Activated CD4-positive, alpha-beta memory T cell treated with anti-CD3 and anti-CD28 coated beads for 36 hours (primary cell): ENCODE results near the gene MAML2. TPM values are rescaled to one million over a fixed set of nuclear protein-coding genes. Genes with fewer than 3 reads are reported as not detected.

Experiments used
- CTCF ChIA-PET: fragments of 350-600 bp; sonication (Branson Sonifier 250); formaldehyde crosslinking; loops from one replicate; lab custom pipeline; 2021; ENCODE audit warnings: antibody characterized with exemption, inconsistent platforms; lab: Charles Lee
- POLR2A ChIA-PET: fragments of 350-600 bp; sonication (Branson Sonifier 250); formaldehyde crosslinking; loops from one replicate; lab custom pipeline; 2021; ENCODE audit warnings: antibody characterized with exemption; lab: Charles Lee
- DNase-seq: peaks from one replicate; pipeline ENCODE4 v3.0.0-alpha.2; 2020
- H3K27ac Mint-ChIP-seq: one replicate; pipeline ENCODE4 v1.8.0; 2021; ENCODE audit warnings: mixed read lengths
- H3K27me3 Mint-ChIP-seq: one replicate; pipeline ENCODE4 v1.8.0; 2021; ENCODE audit warnings: mixed read lengths
- H3K36me3 Mint-ChIP-seq: one replicate; pipeline ENCODE4 v1.8.0; 2021; ENCODE audit warnings: mixed read lengths
- H3K4me1 Mint-ChIP-seq: one replicate; pipeline ENCODE4 v1.8.0; 2021; ENCODE audit warnings: low read depth, mixed read lengths
- H3K4me3 Mint-ChIP-seq: one replicate; pipeline ENCODE4 v1.8.0; 2021; ENCODE audit warnings: mild to moderate bottlenecking, mixed read lengths
- H3K9me3 Mint-ChIP-seq: one replicate; pipeline ENCODE4 v1.8.0; 2021; ENCODE audit warnings: mixed read lengths
- intact Hi-C: fragments of 100-400 bp; cut with micrococcal nuclease; formaldehyde crosslinking; loops from one replicate; pipeline ENCODE4 v1.15.1; 2023
- total RNA-seq, 2 experiments: library from RNA; stranded (reverse); gene quantifications; one replicate each; pipeline ENCODE4 v1.2.3, GENCODE V29; 2021

Gene MAML2
- total RNA-seq, 2 experiments from 2014 or later = 24.2 TPM

DNA sequence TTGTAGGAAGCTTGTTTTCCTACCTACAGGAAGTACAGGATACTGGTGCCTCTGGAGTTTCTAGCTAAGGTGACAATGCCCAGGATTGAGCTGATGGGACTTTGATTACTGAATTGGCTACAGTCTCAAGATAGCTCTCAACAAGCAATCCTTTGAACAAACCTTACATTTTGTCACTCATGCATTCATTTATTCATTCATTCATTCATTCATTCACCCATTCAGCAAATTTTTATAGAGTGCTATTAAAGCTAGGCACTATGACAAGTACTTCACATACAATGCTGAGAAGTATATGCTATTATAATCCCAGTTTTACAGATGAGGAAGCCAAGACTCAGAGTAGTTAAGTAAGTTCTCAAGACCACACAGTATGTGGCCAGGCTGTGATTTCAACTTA is 316.0 kb downstream of the MAML2 start:
- H3K27ac Mint-ChIP-seq = no peak overlapping the region
- POLR2A ChIA-PET = no interaction called here
- no peak overlapping the region for H3K4me3 Mint-ChIP-seq
- H3K9me3 Mint-ChIP-seq = no peaks in the 10 kb centered on the region
- no peak for DNase-seq
- H3K27me3 Mint-ChIP-seq = no peaks in the 10 kb centered on the region
- H3K4me1 Mint-ChIP-seq = peaks cover 37% of the 10 kb centered on the region
- H3K36me3 Mint-ChIP-seq = peaks cover 10% of the 10 kb centered on the region
- intact Hi-C loops = no loop called here
- CTCF ChIA-PET = no interaction called here

DNA sequence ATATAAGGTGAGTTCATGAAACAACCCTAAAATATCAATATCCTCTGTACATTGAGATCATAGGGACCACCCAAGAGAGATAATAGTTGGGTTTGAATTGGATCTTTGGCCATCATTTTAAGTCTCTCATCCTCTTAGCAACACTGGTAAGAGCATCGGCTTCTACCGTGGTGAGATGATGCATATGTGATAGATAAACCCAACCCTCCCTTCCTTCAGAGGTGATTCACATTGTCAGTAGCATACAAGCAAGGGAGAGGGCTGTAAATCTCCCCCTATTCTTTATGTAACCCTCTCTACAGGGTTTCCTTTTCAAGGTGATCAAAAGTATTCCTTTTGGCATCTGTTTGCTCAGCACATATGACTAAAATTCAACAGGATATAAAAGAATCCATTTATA is 316.7 kb downstream of the MAML2 start:
- Mint-ChIP-seq H3K4me3 (no peak overlapping the region), H3K27me3 (no peaks in the 10 kb centered on the region), H3K36me3 (peaks cover 10% of the 10 kb centered on the region), H3K4me1 (peaks cover 37% of the 10 kb centered on the region), H3K27ac (no peak overlapping the region), H3K9me3 (no peaks in the 10 kb centered on the region)
- CTCF ChIA-PET = no interaction called here
- POLR2A ChIA-PET = no interaction called here
- intact Hi-C loops = no loop called here
- no peak for DNase-seq

DNA sequence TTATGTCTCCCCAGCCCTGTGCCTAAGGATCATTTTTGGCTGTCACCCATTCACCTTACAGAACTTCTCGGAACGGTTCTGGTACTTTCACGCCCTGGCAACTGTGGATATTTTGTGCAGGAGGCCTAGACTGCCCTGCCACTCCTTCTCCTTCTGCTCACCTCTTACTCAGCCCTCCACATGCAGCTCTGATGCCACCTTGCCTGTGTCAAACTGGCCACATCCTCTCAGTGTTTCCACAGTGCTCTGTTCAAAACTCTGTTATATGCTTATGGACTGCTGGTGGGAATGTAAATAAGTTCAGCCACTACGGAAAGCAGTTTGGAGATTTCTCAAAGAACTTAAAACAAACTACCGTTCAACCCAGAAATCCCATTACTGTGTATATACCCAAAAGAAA is 318.3 kb downstream of the MAML2 start:
- no peak for DNase-seq
- ChIA-PET CTCF (no interaction called here), POLR2A (no interaction called here)
- peak overlapping the region; percentile 6 for H3K27ac Mint-ChIP-seq
- intact Hi-C loops = no loop called here
- no peaks in the 10 kb centered on the region for H3K9me3 Mint-ChIP-seq
- H3K4me1 Mint-ChIP-seq = peaks cover 50% of the 10 kb centered on the region
- H3K27me3 Mint-ChIP-seq = no peaks in the 10 kb centered on the region
- no peak overlapping the region for H3K4me3 Mint-ChIP-seq
- H3K36me3 Mint-ChIP-seq = peaks cover 10% of the 10 kb centered on the region

DNA sequence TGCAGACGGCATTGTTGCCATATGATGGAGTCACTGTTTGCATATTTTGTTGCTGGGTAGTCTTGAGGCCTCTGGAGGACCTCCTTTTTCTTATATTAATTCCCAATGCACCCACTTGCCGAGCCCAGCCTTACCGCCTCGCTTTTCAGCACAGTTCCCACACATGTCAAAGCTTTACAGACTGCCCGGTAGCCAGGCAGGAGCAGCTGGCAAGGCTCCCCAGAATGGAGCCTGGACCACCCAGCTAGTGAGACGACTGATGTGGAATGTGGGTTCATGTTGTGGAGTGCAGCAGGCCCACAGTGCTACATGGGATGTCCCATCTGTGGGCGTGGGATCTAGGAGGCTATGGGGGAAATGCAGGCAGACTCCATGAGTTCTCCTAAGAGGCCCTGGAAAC is 319.7 kb downstream of the MAML2 start:
- no peak for DNase-seq
- ChIA-PET CTCF (no interaction called here), POLR2A (no interaction called here)
- no peak overlapping the region for H3K27ac Mint-ChIP-seq
- no peak overlapping the region for H3K4me3 Mint-ChIP-seq
- intact Hi-C loops = no loop called here
- H3K4me1 Mint-ChIP-seq = peaks cover 43% of the 10 kb centered on the region
- no peaks in the 10 kb centered on the region for H3K27me3 Mint-ChIP-seq
- peaks cover 10% of the 10 kb centered on the region for H3K36me3 Mint-ChIP-seq
- H3K9me3 Mint-ChIP-seq = no peaks in the 10 kb centered on the region

DNA sequence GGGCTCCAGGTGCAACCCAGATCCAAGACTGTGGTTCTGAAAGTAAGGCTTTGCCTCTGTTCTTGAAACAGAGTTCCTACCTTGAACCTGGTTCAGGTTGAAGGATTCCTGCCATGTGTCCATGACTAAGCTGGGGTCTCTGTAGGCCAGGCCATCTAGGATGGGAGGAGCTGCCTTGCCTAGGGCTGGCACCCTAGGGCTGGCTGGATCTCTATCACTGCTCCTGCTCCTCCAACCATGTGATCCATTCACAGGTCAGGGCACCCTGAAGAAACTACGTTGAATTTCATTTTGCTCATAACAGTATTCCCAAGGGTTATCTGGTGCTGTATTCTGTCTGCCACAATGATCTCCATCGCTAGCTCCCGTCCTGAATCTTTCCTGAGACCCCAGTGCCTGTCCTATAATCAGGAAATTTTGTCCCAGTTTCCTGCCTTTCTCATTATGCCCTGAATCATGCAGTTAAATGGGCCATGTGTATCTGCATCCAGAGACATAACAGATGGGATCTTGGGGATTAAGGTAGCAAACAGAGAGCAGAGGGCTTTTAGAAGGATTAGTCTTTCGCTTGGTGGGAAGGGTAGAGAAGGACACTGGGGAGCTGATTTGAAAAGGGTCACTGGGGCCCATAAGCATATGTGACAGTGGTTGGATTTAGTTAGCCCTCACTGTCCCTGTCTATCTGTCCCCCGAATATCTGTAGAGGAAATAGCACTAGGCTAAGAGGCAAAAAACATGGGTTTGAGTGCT is 320.9 kb downstream of the MAML2 start:
- Mint-ChIP-seq H3K36me3 (peaks cover 8% of the 10 kb centered on the region), H3K4me1 (peaks cover 36% of the 10 kb centered on the region), H3K27me3 (no peaks in the 10 kb centered on the region), H3K4me3 (no peak overlapping the region), H3K27ac (no peak overlapping the region), H3K9me3 (no peaks in the 10 kb centered on the region)
- DNase-seq = no peak
- CTCF ChIA-PET = no interaction called here
- POLR2A ChIA-PET = no interaction called here
- intact Hi-C loops = no loop called here

DNA sequence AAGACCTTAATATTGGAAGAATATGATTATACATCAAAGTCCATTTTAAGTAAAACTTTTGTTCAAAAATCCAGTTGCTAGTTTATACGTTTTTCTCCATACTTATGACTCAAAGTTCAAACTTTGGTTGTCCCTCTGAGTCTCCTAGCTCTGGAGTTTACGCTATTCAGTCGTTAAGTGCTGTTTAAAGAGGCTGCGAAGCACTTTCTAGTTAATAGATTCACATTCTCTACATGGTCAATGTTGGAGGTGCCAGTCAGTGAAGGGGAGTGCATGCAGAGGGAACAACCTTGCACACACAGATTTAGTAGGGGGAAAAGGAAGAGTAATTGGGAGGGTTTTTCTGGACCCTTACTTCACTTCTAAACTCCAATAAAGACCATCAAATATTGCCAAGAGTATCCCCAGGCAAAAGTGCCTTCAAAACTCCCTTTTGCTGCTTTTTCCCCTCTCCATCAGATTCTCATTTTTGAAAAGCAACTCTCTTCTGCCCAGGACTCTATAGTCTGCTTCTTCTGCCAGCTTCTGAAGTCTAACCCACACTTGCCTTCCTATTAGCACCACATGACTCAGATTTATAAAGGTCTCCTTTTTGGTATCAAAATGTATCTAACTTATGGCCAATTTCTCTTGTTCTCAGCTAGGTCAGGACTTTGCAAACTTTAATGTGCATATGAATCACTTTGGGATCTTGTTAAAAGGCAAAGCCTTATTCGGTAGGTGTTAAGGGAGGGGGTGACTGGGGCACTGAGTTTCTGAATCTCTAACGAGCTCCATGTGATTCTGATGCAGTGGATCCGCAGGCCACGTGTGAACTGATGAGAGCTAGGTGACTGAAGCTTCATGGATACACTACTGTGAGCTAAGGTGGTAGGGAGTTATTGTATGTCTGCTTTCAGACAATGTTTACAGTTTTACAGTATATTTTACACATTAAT is 322.9 kb downstream of the MAML2 start:
- intact Hi-C loops = no loop called here
- Mint-ChIP-seq H3K4me1 (peaks cover 41% of the 10 kb centered on the region), H3K27ac (peak overlapping the region; percentile 2), H3K9me3 (no peaks in the 10 kb centered on the region), H3K4me3 (no peak overlapping the region), H3K27me3 (no peaks in the 10 kb centered on the region), H3K36me3 (peaks cover 8% of the 10 kb centered on the region)
- peak; percentile 33 for DNase-seq
- ChIA-PET CTCF (interaction anchor here (0.8 to 1.4 kb wide), 4 partner anchors 8 to 373 kb away, joined by 3 to 4 read pairs (median 4); partner anchors contain the start of gene MAML2), POLR2A (interaction anchor here (0.6 kb wide), 2 partner anchors 229 to 357 kb away, joined by 3 read pairs; no protein-coding TSS in a partner anchor)

DNA sequence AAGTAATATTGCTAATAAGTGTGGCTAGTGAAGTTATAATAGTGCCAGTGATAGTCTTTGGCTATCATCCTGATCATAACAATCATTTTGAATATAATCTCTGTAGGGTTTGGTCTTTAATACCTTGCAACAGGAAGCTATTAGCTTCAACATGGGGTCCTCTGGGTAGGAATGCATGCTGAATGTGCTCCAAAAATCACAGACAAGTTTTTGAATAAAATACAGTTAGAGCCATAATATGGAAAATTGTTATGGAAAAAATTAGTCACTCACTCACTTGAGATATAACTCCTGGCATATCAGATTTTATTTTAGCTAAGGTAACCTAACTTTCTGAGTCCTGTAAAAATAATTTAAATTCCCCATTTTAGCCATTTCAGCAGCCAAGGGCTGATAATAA is 323.7 kb downstream of the MAML2 start:
- H3K4me1 Mint-ChIP-seq = peaks cover 42% of the 10 kb centered on the region
- H3K27ac Mint-ChIP-seq = no peak overlapping the region
- ChIA-PET POLR2A (interaction anchor here (0.6 kb wide), 1 partner anchor 230 kb away, joined by 3 read pairs; no protein-coding TSS in a partner anchor), CTCF (interaction anchor here (1.4 kb wide), 1 partner anchor 36 kb away, joined by 4 read pairs; no protein-coding TSS in a partner anchor)
- no peak for DNase-seq
- peaks cover 8% of the 10 kb centered on the region for H3K36me3 Mint-ChIP-seq
- intact Hi-C loops = no loop called here
- no peak overlapping the region for H3K4me3 Mint-ChIP-seq
- H3K27me3 Mint-ChIP-seq = no peaks in the 10 kb centered on the region
- no peaks in the 10 kb centered on the region for H3K9me3 Mint-ChIP-seq

DNA sequence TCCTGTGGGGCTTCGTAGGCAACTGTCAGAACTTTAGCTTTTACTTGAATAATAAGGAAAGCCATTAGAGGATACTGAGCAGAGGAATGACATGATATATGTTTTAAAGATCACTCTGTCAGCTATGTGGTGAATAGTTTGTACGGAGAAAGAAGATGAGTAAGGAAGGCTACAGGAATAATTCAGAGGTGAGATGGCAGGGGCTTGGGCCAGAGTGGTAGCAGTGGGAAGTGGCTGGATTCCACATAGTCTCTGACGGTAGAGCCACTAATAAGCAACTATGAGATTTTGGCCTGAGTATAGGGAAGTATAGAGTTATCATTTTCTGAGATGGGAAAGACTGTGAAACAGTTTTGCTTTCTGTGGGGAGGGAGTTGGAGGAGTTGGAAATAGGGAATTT is 325.1 kb downstream of the MAML2 start:
- POLR2A ChIA-PET = no interaction called here

DNA sequence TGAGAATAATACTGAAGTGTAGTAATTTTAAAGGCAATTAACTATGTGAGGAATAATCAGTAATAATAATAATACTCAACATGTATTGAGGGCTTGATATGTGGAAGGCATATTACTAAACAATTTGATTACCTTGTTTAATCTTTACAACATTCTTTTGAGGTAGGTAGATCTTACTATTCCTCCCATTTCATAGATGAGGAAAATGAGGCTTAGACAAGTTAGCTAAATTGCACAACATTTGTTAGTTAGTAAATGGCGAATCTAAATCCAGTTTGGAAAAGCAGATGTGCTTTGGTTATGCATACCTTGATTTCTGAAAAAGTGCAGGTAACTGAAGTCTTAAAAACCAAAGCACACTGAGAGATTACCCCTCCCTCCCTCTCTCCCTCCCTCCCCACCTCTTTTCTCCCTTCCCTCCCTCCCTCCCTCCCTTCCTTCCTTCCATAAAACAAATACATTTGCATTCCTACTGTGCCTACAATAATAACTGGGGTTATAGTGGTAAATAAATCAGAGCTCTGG is 326.0 kb downstream of the MAML2 start:
- peaks cover 57% of the 10 kb centered on the region for H3K4me1 Mint-ChIP-seq
- H3K27ac Mint-ChIP-seq = no peak overlapping the region
- no peak for DNase-seq
- intact Hi-C loops = no loop called here
- ChIA-PET POLR2A (interaction anchor here (1.3 kb wide), 1 partner anchor 373 kb away, joined by 4 read pairs; the partner anchor contains the start of genes CCDC82 and JRKL), CTCF (interaction anchor here (0.7 kb wide), 1 partner anchor 38 kb away, joined by 3 read pairs; no protein-coding TSS in a partner anchor)
- H3K27me3 Mint-ChIP-seq = no peaks in the 10 kb centered on the region
- H3K9me3 Mint-ChIP-seq = no peaks in the 10 kb centered on the region
- peaks cover under 1% of the 10 kb centered on the region for H3K36me3 Mint-ChIP-seq
- no peak overlapping the region for H3K4me3 Mint-ChIP-seq

More for the DNA sequence above, 325.1 kb downstream of the MAML2 start:
- peaks cover 6% of the 10 kb centered on the region for H3K36me3 Mint-ChIP-seq
- no peak overlapping the region for H3K27ac Mint-ChIP-seq
- intact Hi-C loops = no loop called here
- DNase-seq = no peak
- peaks cover 52% of the 10 kb centered on the region for H3K4me1 Mint-ChIP-seq
- H3K4me3 Mint-ChIP-seq = no peak overlapping the region
- no peaks in the 10 kb centered on the region for H3K27me3 Mint-ChIP-seq
- no peaks in the 10 kb centered on the region for H3K9me3 Mint-ChIP-seq
- CTCF ChIA-PET = no interaction called here

DNA sequence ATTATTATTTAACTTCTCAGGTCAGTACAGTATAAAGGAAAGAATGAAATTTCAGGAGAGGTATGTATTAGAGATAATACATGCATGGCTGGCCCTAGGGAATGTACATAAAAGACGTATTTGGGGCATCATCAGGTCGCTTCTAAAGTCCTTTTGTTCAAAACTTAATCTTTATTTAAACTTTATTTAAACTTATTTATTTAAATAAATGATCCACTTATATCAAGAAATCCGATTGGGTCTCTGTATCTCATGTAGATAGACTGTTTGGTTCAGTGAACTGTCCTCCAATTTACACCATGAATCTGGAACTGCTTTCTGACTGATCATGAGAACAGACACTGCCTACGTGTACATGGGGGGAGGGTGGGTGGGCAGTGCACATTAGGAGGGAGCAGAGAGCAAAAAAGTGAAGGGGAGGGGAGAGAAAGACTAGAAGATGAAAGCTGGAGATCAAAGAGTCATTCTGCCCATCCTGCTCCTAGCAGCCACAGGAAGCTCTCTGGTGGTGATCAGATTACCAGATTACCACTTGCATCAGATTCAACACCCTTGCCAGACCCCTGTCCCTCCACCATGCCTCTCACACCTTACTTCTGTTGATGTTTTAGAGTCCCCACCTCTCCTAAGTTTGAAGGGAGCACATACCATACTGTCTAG is 327.0 kb downstream of the MAML2 start:
- Mint-ChIP-seq H3K9me3 (no peaks in the 10 kb centered on the region), H3K4me1 (peaks cover 64% of the 10 kb centered on the region), H3K27me3 (no peaks in the 10 kb centered on the region), H3K27ac (peak overlapping the region; percentile 21), H3K4me3 (no peak overlapping the region), H3K36me3 (no peaks in the 10 kb centered on the region)
- DNase-seq = peak; percentile 50
- POLR2A ChIA-PET = interaction anchor here (1.3 kb wide), 1 partner anchor 374 kb away, joined by 4 read pairs; the partner anchor contains the start of genes CCDC82 and JRKL
- intact Hi-C loops = no loop called here
- CTCF ChIA-PET = interaction anchor here (1.3 to 2.0 kb wide), 2 partner anchors 39 to 327 kb away, joined by 4 to 7 read pairs; partner anchors contain the start of gene MAML2

DNA sequence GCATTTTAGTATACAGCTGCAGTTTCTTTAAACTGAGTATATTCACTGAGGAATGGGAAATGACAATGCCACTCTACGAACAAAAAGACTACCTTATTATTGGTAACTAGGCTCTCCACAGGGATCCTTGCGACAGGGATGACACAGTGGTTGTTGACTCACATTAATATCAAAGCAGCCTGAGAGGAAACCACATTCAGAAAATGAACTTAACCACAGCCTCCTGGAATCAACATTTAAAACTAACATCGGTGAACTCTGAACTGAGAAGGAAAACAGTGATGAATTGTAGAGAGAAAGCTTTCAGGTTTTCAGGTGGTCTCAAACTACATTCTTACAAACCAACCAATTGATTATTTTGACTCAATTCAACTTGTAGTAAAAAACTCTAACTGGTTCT is 328.8 kb downstream of the MAML2 start:
- H3K4me1 Mint-ChIP-seq = peaks cover 55% of the 10 kb centered on the region
- H3K27me3 Mint-ChIP-seq = no peaks in the 10 kb centered on the region
- POLR2A ChIA-PET = interaction anchor here (0.7 to 2.0 kb wide), 5 partner anchors 62 to 229 kb away, joined by 3 to 7 read pairs (median 4); no protein-coding TSS in a partner anchor
- peaks cover 1% of the 10 kb centered on the region for H3K36me3 Mint-ChIP-seq
- peak overlapping the region; percentile 1 for H3K4me3 Mint-ChIP-seq
- CTCF ChIA-PET = interaction anchor here (0.8 to 1.8 kb wide), 6 partner anchors 83 to 380 kb away, joined by 3 to 4 read pairs (median 4); no protein-coding TSS in a partner anchor
- intact Hi-C loops = loop anchor here (1.0 to 5.0 kb wide), 11 partner anchors 48 to 862 kb away; partner anchors contain the start of gene MTMR2
- peak overlapping the region; percentile 68 for H3K27ac Mint-ChIP-seq
- H3K9me3 Mint-ChIP-seq = no peaks in the 10 kb centered on the region
- DNase-seq = peak; percentile 65
